ENCODE measurements around the gene GSTT2.

GSTT2 gene

GRCh38 chr22:24010018-24010391 lies 30.1 kb downstream of the GSTT2 start:
- 94% methylated on average over 2 of the region's 2 CpGs for WGBS

GRCh38 chr22:24011735-24012068 lies 31.8 kb downstream of the GSTT2 start:
- peak overlapping the region; percentile 72 for H3K9ac ChIP-seq (ENCODE audit: low read depth, low read length)
- peak overlapping the region; percentile 58; the same call in 1 of the 2 replicates for H3K27ac ChIP-seq (ENCODE audit: low read depth, low read length)
- H3K27me3 ChIP-seq (ENCODE audit: insufficient read depth, low read length), result no peaks in the 10 kb centered on the region
- H3K4me3 ChIP-seq (ENCODE audit: low read length), result peak overlapping the region; percentile 88
- peaks cover 8% of the 10 kb centered on the region; the same call in 1 of the 2 replicates for H3K36me3 ChIP-seq (ENCODE audit: insufficient read depth, low read length)
- H3K9me3 ChIP-seq (ENCODE audit: insufficient read depth, low read depth, low read length), result peaks cover 6% of the 10 kb centered on the region
- peaks cover 4% of the 10 kb centered on the region; the same call in 1 of the 2 replicates for H3K4me1 ChIP-seq (ENCODE audit: insufficient read depth, low read length)
- WGBS, result 4% methylated on average over 10 of the region's 10 CpGs

More at GRCh38 chr22:24010018-24010391, 30.1 kb downstream of the GSTT2 start:
- no peaks in the 10 kb centered on the region for H3K27me3 ChIP-seq (ENCODE audit: insufficient read depth, low read length)
- H3K27ac ChIP-seq (ENCODE audit: low read depth, low read length), result no peak overlapping the region
- no peaks in the 10 kb centered on the region; the same call in 1 of the 2 replicates for H3K9me3 ChIP-seq (ENCODE audit: insufficient read depth, low read depth, low read length)
- H3K4me3 ChIP-seq (ENCODE audit: low read length), result no peak overlapping the region
- H3K36me3 ChIP-seq (ENCODE audit: insufficient read depth, low read length), result 0 out of 2 replicates have a peak, but pooled peaks cover 4% of the 10 kb centered on the region
- peaks cover 4% of the 10 kb centered on the region; the same call in 1 of the 2 replicates for H3K4me1 ChIP-seq (ENCODE audit: insufficient read depth, low read length)
- H3K9ac ChIP-seq (ENCODE audit: low read depth, low read length), result no peak overlapping the region

GRCh38 chr22:24016156-24016555 lies 36.2 kb downstream of the GSTT2 start:
- 100% methylated on average over 1 of the region's 1 CpG for WGBS
- no peaks in the 10 kb centered on the region for H3K27me3 ChIP-seq (ENCODE audit: insufficient read depth, low read length)
- no peak overlapping the region for H3K27ac ChIP-seq (ENCODE audit: low read depth, low read length)
- H3K4me1 ChIP-seq (ENCODE audit: insufficient read depth, low read length), result peaks cover 4% of the 10 kb centered on the region; the same call in 1 of the 2 replicates
- no peak overlapping the region for H3K4me3 ChIP-seq (ENCODE audit: low read length)
- peaks cover 8% of the 10 kb centered on the region; the same call in 1 of the 2 replicates for H3K36me3 ChIP-seq (ENCODE audit: insufficient read depth, low read length)
- H3K9ac ChIP-seq (ENCODE audit: low read depth, low read length), result no peak overlapping the region
- H3K9me3 ChIP-seq (ENCODE audit: insufficient read depth, low read depth, low read length), result peaks cover 6% of the 10 kb centered on the region; the same call in 1 of the 2 replicates

- WGBS, result 92% methylated on average over 2 of the region's 3 CpGs
- no peaks in the 10 kb centered on the region for H3K36me3 ChIP-seq (ENCODE audit: insufficient read depth, low read length)
- no peak overlapping the region for H3K27ac ChIP-seq (ENCODE audit: low read depth, low read length)
- H3K4me1 ChIP-seq (ENCODE audit: insufficient read depth, low read length), result peaks cover 6% of the 10 kb centered on the region
- H3K9ac ChIP-seq (ENCODE audit: low read depth, low read length), result no peak overlapping the region
- H3K4me3 ChIP-seq (ENCODE audit: low read length), result no peak overlapping the region
- no peaks in the 10 kb centered on the region for H3K27me3 ChIP-seq (ENCODE audit: insufficient read depth, low read length)
- peaks cover 1% of the 10 kb centered on the region; the same call in 1 of the 2 replicates for H3K9me3 ChIP-seq (ENCODE audit: insufficient read depth, low read depth, low read length)
Measured at GRCh38 chr22:24021304-24021703, 41.4 kb downstream of the GSTT2 start.

- H3K9me3 ChIP-seq (ENCODE audit: insufficient read depth, low read depth, low read length), result no peaks in the 10 kb centered on the region
- no peak overlapping the region for H3K27ac ChIP-seq (ENCODE audit: low read depth, low read length)
- no peak overlapping the region for H3K9ac ChIP-seq (ENCODE audit: low read depth, low read length)
- H3K4me3 ChIP-seq (ENCODE audit: low read length), result no peak overlapping the region
- no peaks in the 10 kb centered on the region for H3K36me3 ChIP-seq (ENCODE audit: insufficient read depth, low read length)
- peaks cover 6% of the 10 kb centered on the region for H3K4me1 ChIP-seq (ENCODE audit: insufficient read depth, low read length)
- no peaks in the 10 kb centered on the region for H3K27me3 ChIP-seq (ENCODE audit: insufficient read depth, low read length)
Measured at GRCh38 chr22:24023204-24023789, 43.4 kb downstream of the GSTT2 start.

GRCh38 chr22:24024354-24024753 lies 44.4 kb downstream of the GSTT2 start:
- H3K36me3 ChIP-seq (ENCODE audit: insufficient read depth, low read length), result no peaks in the 10 kb centered on the region
- no peaks in the 10 kb centered on the region for H3K27me3 ChIP-seq (ENCODE audit: insufficient read depth, low read length)
- H3K9me3 ChIP-seq (ENCODE audit: insufficient read depth, low read depth, low read length), result no peaks in the 10 kb centered on the region
- H3K27ac ChIP-seq (ENCODE audit: low read depth, low read length), result no peak overlapping the region
- 99% methylated on average over 3 of the region's 3 CpGs for WGBS
- no peak overlapping the region for H3K4me3 ChIP-seq (ENCODE audit: low read length)
- H3K9ac ChIP-seq (ENCODE audit: low read depth, low read length), result no peak overlapping the region
- H3K4me1 ChIP-seq (ENCODE audit: insufficient read depth, low read length), result peaks cover 6% of the 10 kb centered on the region

GRCh38 chr22:24025475-24025874 lies 45.5 kb downstream of the GSTT2 start:
- no peak overlapping the region for H3K27ac ChIP-seq (ENCODE audit: low read depth, low read length)
- H3K4me3 ChIP-seq (ENCODE audit: low read length), result no peak overlapping the region
- H3K27me3 ChIP-seq (ENCODE audit: insufficient read depth, low read length), result no peaks in the 10 kb centered on the region
- H3K9ac ChIP-seq (ENCODE audit: low read depth, low read length), result no peak overlapping the region
- peaks cover 6% of the 10 kb centered on the region for H3K4me1 ChIP-seq (ENCODE audit: insufficient read depth, low read length)
- H3K9me3 ChIP-seq (ENCODE audit: insufficient read depth, low read depth, low read length), result no peaks in the 10 kb centered on the region
- no peaks in the 10 kb centered on the region for H3K36me3 ChIP-seq (ENCODE audit: insufficient read depth, low read length)
- 93% methylated on average over 6 of the region's 6 CpGs for WGBS

- Histone ChIP-seq H3K27me3 (ENCODE audit: insufficient read depth, low read length) (no peaks in the 10 kb centered on the region), H3K36me3 (ENCODE audit: insufficient read depth, low read length) (no peaks in the 10 kb centered on the region), H3K4me1 (ENCODE audit: insufficient read depth, low read length) (peaks cover 6% of the 10 kb centered on the region), H3K9ac (ENCODE audit: low read depth, low read length) (no peak overlapping the region), H3K9me3 (ENCODE audit: insufficient read depth, low read depth, low read length) (no peaks in the 10 kb centered on the region), H3K27ac (ENCODE audit: low read depth, low read length) (no peak overlapping the region), H3K4me3 (ENCODE audit: low read length) (no peak overlapping the region)
- 96% methylated on average over 2 of the region's 2 CpGs for WGBS
Measured at GRCh38 chr22:24026056-24026455, 46.1 kb downstream of the GSTT2 start.

GRCh38 chr22:24026733-24027132 lies 46.8 kb downstream of the GSTT2 start:
- no peak overlapping the region for H3K9ac ChIP-seq (ENCODE audit: low read depth, low read length)
- no peak overlapping the region for H3K27ac ChIP-seq (ENCODE audit: low read depth, low read length)
- no peaks in the 10 kb centered on the region for H3K9me3 ChIP-seq (ENCODE audit: insufficient read depth, low read depth, low read length)
- H3K36me3 ChIP-seq (ENCODE audit: insufficient read depth, low read length), result no peaks in the 10 kb centered on the region
- H3K27me3 ChIP-seq (ENCODE audit: insufficient read depth, low read length), result no peaks in the 10 kb centered on the region
- peaks cover 6% of the 10 kb centered on the region for H3K4me1 ChIP-seq (ENCODE audit: insufficient read depth, low read length)
- 100% methylated on average over 2 of the region's 3 CpGs for WGBS
- no peak overlapping the region for H3K4me3 ChIP-seq (ENCODE audit: low read length)

GRCh38 chr22:24027389-24027975 lies 47.5 kb downstream of the GSTT2 start:
- no peaks in the 10 kb centered on the region for H3K9me3 ChIP-seq (ENCODE audit: insufficient read depth, low read depth, low read length)
- no peaks in the 10 kb centered on the region for H3K27me3 ChIP-seq (ENCODE audit: insufficient read depth, low read length)
- H3K27ac ChIP-seq (ENCODE audit: low read depth, low read length), result no peak overlapping the region
- H3K36me3 ChIP-seq (ENCODE audit: insufficient read depth, low read length), result no peaks in the 10 kb centered on the region
- H3K4me3 ChIP-seq (ENCODE audit: low read length), result no peak overlapping the region
- peaks cover 6% of the 10 kb centered on the region for H3K4me1 ChIP-seq (ENCODE audit: insufficient read depth, low read length)
- 90% methylated on average over 3 of the region's 3 CpGs for WGBS
- no peak overlapping the region for H3K9ac ChIP-seq (ENCODE audit: low read depth, low read length)

GRCh38 chr22:24027991-24028390 lies 48.1 kb downstream of the GSTT2 start:
- Histone ChIP-seq H3K27me3 (ENCODE audit: insufficient read depth, low read length) (no peaks in the 10 kb centered on the region), H3K4me3 (ENCODE audit: low read length) (no peak overlapping the region), H3K36me3 (ENCODE audit: insufficient read depth, low read length) (no peaks in the 10 kb centered on the region), H3K9ac (ENCODE audit: low read depth, low read length) (no peak overlapping the region), H3K4me1 (ENCODE audit: insufficient read depth, low read length) (peaks cover 6% of the 10 kb centered on the region), H3K27ac (ENCODE audit: low read depth, low read length) (no peak overlapping the region), H3K9me3 (ENCODE audit: insufficient read depth, low read depth, low read length) (no peaks in the 10 kb centered on the region)
- WGBS, result 87% methylated on average over 2 of the region's 2 CpGs
